ENCODE data around the gene ZNF26.
"Not testable (repeated sequence)": the region's sequence is repeated elsewhere in the genome, so short reads cannot be mapped to it uniquely, and the experiment has no call there.

ZNF26 gene

DNA sequence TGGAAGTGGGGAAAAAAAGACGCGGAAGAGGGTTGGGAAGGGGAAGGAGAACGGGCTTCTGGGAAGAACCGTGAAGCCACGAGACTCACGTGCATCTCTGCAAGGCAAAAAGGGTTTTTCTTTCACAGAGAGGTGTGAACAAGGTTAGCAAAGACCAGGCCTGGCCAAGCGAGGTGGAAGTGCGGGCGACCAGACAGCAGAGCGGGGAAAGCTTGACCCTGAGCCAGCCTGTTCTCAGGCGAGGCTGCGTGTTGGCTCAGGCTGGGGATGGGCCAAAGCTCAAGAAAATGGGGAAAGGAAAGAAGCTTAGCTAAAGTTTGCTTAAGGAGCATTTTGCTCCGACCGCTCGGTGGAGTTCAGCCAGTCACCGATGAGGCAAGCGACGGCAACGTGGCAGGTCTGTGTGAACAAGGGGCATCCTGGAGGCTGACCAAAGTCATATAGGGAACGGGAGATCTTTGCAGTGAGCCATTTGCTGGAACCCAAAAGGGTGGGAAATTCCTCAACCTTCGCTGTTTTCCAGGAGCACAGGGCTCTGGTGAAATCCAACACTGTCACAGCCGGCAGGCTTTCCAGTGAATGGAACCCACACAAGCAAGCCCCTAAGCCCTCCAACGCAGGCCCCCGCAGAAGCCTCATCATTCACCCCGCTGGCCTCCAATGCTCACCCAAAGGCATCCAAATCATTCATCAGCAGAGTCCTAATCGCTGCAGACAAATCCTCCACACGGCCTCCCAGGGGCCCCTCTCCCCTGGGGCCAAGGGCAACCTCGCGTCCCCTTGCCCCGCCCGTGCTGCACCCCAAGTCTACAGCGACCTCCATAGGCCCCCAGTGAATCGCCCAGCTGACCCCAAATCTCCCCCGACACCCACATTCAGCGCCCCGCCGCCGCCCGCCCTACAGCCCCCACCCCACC, 30.8 kb upstream of the ZNF26 start:
- Histone ChIP-seq H3K4me1 (ENCODE audit: control insufficient read depth, insufficient read depth, low read length, poor library complexity, severe bottlenecking) (peaks cover 13% of the 10 kb centered on the region), H3K27ac (ENCODE audit: insufficient read depth, low read length, poor library complexity, severe bottlenecking) (peak overlapping the region; percentile 78), H3K27me3 (replicated peaks; ENCODE audit: control insufficient read depth, insufficient read depth, low read length, poor library complexity, severe bottlenecking) (no peaks in the 10 kb centered on the region), H3K4me3 (ENCODE audit: insufficient read depth, low read depth, low read length, poor library complexity, severe bottlenecking) (peak overlapping the region; percentile 83), H3K36me3 (ENCODE audit: control insufficient read depth, insufficient read depth, low read length) (no peaks in the 10 kb centered on the region), H3K9me3 (ENCODE audit: control insufficient read depth, low read length) (no peaks in the 10 kb centered on the region)
- no peak for DNase-seq

GRCh38 chr12:132956011-132956788, 30.0 kb upstream of the ZNF26 start, which contains the start of gene ZNF605:
Gene ZNF605 (minus strand): TSS chr12:132956306. CDS start chr12:132945635, 10,671 bp downstream.
- peak within 1 kb of the TSS; percentile 83 for H3K4me3 ChIP-seq (ENCODE audit: insufficient read depth, low read depth, low read length, poor library complexity, severe bottlenecking)
- H3K36me3 ChIP-seq (ENCODE audit: control insufficient read depth, insufficient read depth, low read length): no peaks in the 10 kb centered on the region
- DNase-seq: peak; percentile 77 to 81 (median 81)
- no peaks in the 10 kb centered on the region for H3K27me3 ChIP-seq (replicated peaks; ENCODE audit: control insufficient read depth, insufficient read depth, low read length, poor library complexity, severe bottlenecking)
- no peaks in the 10 kb centered on the region for H3K9me3 ChIP-seq (ENCODE audit: control insufficient read depth, low read length)
- peaks cover 13% of the 10 kb centered on the region for H3K4me1 ChIP-seq (ENCODE audit: control insufficient read depth, insufficient read depth, low read length, poor library complexity, severe bottlenecking)
- peak within 1 kb of the TSS; percentile 78 for H3K27ac ChIP-seq (ENCODE audit: insufficient read depth, low read length, poor library complexity, severe bottlenecking)

GRCh38 chr12:132961790-132962189, 24.4 kb upstream of the ZNF26 start:
- not testable (repeated sequence) for H3K36me3 ChIP-seq (ENCODE audit: control insufficient read depth, insufficient read depth, low read length); H3K27me3 ChIP-seq (replicated peaks; ENCODE audit: control insufficient read depth, insufficient read depth, low read length, poor library complexity, severe bottlenecking); DNase-seq; H3K9me3 ChIP-seq (ENCODE audit: control insufficient read depth, low read length); H3K4me1 ChIP-seq (ENCODE audit: control insufficient read depth, insufficient read depth, low read length, poor library complexity, severe bottlenecking); H3K4me3 ChIP-seq (ENCODE audit: insufficient read depth, low read depth, low read length, poor library complexity, severe bottlenecking); H3K27ac ChIP-seq (ENCODE audit: insufficient read depth, low read length, poor library complexity, severe bottlenecking)

DNA sequence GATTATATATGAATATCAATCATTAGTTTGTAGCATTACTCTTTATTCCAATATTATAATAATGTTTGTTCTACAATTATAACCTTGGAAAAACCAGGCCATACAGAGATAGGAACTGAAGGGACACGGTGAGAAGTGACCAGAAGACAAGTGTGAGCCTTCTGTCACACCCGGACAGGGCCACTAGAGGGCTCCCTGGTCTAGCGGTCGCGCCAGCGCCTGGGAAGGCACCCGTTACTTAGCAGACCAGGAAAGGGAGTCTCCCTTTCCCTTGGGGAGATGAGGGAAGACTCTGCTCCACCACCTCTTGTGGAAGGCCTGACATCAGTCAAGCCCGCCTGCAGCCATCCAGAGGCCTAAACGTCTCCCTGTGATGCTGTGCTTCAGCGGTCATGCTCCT, 22.2 kb upstream of the ZNF26 start:
- H3K9me3 ChIP-seq (ENCODE audit: control insufficient read depth, low read length); DNase-seq: not testable (repeated sequence)

GRCh38 chr12:132965796-132966195, 20.4 kb upstream of the ZNF26 start:
- Histone ChIP-seq H3K9me3 (ENCODE audit: control insufficient read depth, low read length) (no peaks in the 10 kb centered on the region), H3K4me1 (ENCODE audit: control insufficient read depth, insufficient read depth, low read length, poor library complexity, severe bottlenecking) (no peaks in the 10 kb centered on the region), H3K4me3 (ENCODE audit: insufficient read depth, low read depth, low read length, poor library complexity, severe bottlenecking) (no peak overlapping the region), H3K36me3 (ENCODE audit: control insufficient read depth, insufficient read depth, low read length) (no peaks in the 10 kb centered on the region), H3K27me3 (replicated peaks; ENCODE audit: control insufficient read depth, insufficient read depth, low read length, poor library complexity, severe bottlenecking) (no peaks in the 10 kb centered on the region), H3K27ac (ENCODE audit: insufficient read depth, low read length, poor library complexity, severe bottlenecking) (no peak overlapping the region)
- DNase-seq: no peak

More for the DNA sequence above, 22.2 kb upstream of the ZNF26 start:
- not testable (repeated sequence) for H3K4me1 ChIP-seq (ENCODE audit: control insufficient read depth, insufficient read depth, low read length, poor library complexity, severe bottlenecking); H3K36me3 ChIP-seq (ENCODE audit: control insufficient read depth, insufficient read depth, low read length); H3K4me3 ChIP-seq (ENCODE audit: insufficient read depth, low read depth, low read length, poor library complexity, severe bottlenecking); H3K27ac ChIP-seq (ENCODE audit: insufficient read depth, low read length, poor library complexity, severe bottlenecking); H3K27me3 ChIP-seq (replicated peaks; ENCODE audit: control insufficient read depth, insufficient read depth, low read length, poor library complexity, severe bottlenecking)

DNA sequence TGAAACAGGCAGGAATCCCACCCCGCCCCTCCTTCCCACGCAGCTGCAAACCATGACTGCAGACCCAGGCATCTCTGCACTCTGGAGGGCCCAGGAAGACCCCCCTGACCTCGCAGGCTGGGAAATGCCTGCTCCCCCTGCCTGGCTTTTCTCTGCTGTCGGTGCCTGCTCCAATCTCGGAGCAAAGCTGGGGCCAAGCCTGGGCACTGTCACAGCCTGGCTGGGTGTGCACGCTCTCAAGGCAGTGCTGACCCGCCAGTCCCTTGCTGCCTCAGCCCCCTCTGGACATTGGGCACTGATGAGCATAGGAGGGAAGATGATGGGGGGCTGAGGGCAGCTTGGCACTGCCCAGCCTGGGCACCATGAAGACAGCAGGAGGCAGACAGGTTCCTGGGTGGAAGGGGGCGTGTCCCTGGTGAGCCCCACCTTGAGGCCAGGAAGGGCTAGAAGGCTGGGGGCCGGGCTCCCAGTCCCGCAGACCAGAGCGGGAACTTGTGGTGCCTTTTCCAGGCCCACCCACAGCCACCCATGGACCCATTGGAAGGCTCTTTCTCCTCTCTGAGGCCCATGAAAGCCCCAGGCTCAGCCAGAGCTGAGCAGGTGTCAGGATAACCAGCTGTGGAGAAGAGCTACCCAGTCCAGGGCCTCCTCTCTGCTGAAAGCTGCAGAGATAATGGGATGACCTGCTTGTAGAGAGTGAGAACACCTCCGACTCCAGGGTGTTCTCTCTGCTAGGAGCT, 19.3 kb upstream of the ZNF26 start:
- H3K4me1 ChIP-seq (ENCODE audit: control insufficient read depth, insufficient read depth, low read length, poor library complexity, severe bottlenecking): no peaks in the 10 kb centered on the region
- no peaks in the 10 kb centered on the region for H3K9me3 ChIP-seq (ENCODE audit: control insufficient read depth, low read length)
- DNase-seq: no peak
- H3K27ac ChIP-seq (ENCODE audit: insufficient read depth, low read length, poor library complexity, severe bottlenecking): no peak overlapping the region
- no peaks in the 10 kb centered on the region for H3K36me3 ChIP-seq (ENCODE audit: control insufficient read depth, insufficient read depth, low read length)
- H3K27me3 ChIP-seq (replicated peaks; ENCODE audit: control insufficient read depth, insufficient read depth, low read length, poor library complexity, severe bottlenecking): no peaks in the 10 kb centered on the region
- H3K4me3 ChIP-seq (ENCODE audit: insufficient read depth, low read depth, low read length, poor library complexity, severe bottlenecking): no peak overlapping the region

DNA sequence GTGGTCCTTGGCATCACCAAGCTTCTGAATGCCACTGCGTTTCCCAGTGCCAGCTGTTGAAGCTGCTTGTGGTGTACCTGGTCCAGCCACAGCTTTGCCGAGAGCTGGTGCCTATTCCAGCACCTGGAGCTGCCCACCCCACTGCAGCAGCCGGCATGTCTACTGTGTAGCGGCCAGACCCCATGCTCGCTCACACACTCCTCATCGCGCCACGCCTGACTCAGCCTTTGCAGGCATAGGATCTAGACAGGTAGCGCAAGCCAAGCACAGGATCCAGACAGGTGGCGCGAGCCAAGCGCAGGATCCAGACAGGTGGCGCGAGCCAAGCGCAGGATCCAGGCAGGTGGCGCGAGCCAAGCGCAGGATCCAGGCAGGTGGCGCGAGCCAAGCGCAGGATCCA, 18.4 kb upstream of the ZNF26 start:
- H3K27me3 ChIP-seq (replicated peaks; ENCODE audit: control insufficient read depth, insufficient read depth, low read length, poor library complexity, severe bottlenecking): no peaks in the 10 kb centered on the region
- H3K4me1 ChIP-seq (ENCODE audit: control insufficient read depth, insufficient read depth, low read length, poor library complexity, severe bottlenecking): no peaks in the 10 kb centered on the region
- no peak for DNase-seq
- no peaks in the 10 kb centered on the region for H3K36me3 ChIP-seq (ENCODE audit: control insufficient read depth, insufficient read depth, low read length)
- H3K9me3 ChIP-seq (ENCODE audit: control insufficient read depth, low read length): no peaks in the 10 kb centered on the region
- no peak overlapping the region for H3K4me3 ChIP-seq (ENCODE audit: insufficient read depth, low read depth, low read length, poor library complexity, severe bottlenecking)
- H3K27ac ChIP-seq (ENCODE audit: insufficient read depth, low read length, poor library complexity, severe bottlenecking): no peak overlapping the region

DNA sequence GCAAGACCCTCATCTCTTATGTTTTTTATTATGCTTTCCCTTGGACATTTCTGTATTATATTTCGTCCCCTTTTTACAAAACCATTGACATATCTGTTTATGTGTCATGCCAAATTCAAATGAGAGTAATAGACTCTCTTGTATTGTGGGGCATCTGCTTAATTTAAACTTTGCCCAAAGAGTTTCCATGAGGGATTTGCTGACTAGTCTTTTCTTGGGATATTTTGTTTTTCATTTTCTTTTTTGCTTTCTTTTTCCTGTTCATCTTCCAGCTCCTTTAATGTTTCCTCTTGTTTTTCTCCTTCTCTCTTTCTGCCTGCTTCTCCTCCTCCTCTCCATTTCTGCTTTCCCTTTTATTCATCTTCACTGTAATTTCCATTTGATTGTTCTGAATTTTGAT, 13.8 kb upstream of the ZNF26 start:
- no peak for DNase-seq
- H3K27ac ChIP-seq (ENCODE audit: insufficient read depth, low read length, poor library complexity, severe bottlenecking): no peak overlapping the region
- H3K27me3 ChIP-seq (replicated peaks; ENCODE audit: control insufficient read depth, insufficient read depth, low read length, poor library complexity, severe bottlenecking): no peaks in the 10 kb centered on the region
- no peak overlapping the region for H3K4me3 ChIP-seq (ENCODE audit: insufficient read depth, low read depth, low read length, poor library complexity, severe bottlenecking)
- H3K36me3 ChIP-seq (ENCODE audit: control insufficient read depth, insufficient read depth, low read length): no peaks in the 10 kb centered on the region
- no peaks in the 10 kb centered on the region for H3K9me3 ChIP-seq (ENCODE audit: control insufficient read depth, low read length)
- no peaks in the 10 kb centered on the region for H3K4me1 ChIP-seq (ENCODE audit: control insufficient read depth, insufficient read depth, low read length, poor library complexity, severe bottlenecking)

- H3K4me3 ChIP-seq (ENCODE audit: insufficient read depth, low read depth, low read length, poor library complexity, severe bottlenecking); H3K4me1 ChIP-seq (ENCODE audit: control insufficient read depth, insufficient read depth, low read length, poor library complexity, severe bottlenecking); H3K27me3 ChIP-seq (replicated peaks; ENCODE audit: control insufficient read depth, insufficient read depth, low read length, poor library complexity, severe bottlenecking); H3K9me3 ChIP-seq (ENCODE audit: control insufficient read depth, low read length); H3K36me3 ChIP-seq (ENCODE audit: control insufficient read depth, insufficient read depth, low read length); DNase-seq; H3K27ac ChIP-seq (ENCODE audit: insufficient read depth, low read length, poor library complexity, severe bottlenecking): not testable (repeated sequence)
Observed at GRCh38 chr12:132976870-132977269, 9.3 kb upstream of the ZNF26 start.
